GM12875 (cell line): ENCODE data around the gene OR2K2.

Source experiments
- H3K4me3 ChIP-seq: one replicate; pipeline ENCODE4 v1.5.1; 2011; ENCODE audit warnings: low read depth, low read length, control low read depth
- CTCF ChIP-seq: IDR thresholded peaks from 2 replicates; pipeline ENCODE4 v1.5.1; 2011; ENCODE audit warnings: low read depth, mild to moderate bottlenecking, control low read depth, inconsistent platforms, low read length, moderate library complexity, borderline replicate concordance; ENCODE audit not compliant: insufficient read depth

Gene OR2K2

GRCh38 chr9:111330124-111330523 is at the start of gene OR2K2:
OR2K2 (minus strand) TSS chr9:111330224; CDS start chr9:111328433, 1,791 bp downstream.
- TF ChIP-seq CTCF, result no peak
- no peak within 1 kb of the TSS for H3K4me3 ChIP-seq

GRCh38 chr9:111375817-111376564 is 46.0 kb upstream of the OR2K2 start:
- H3K4me3 ChIP-seq, result no peak overlapping the region
- TF ChIP-seq CTCF, result no peak

GRCh38 chr9:111375062-111375461 is 45.0 kb upstream of the OR2K2 start:
- no peak for TF ChIP-seq CTCF
- no peak overlapping the region for H3K4me3 ChIP-seq

GRCh38 chr9:111372297-111372696 is 42.3 kb upstream of the OR2K2 start:
- TF ChIP-seq CTCF, result no peak

GRCh38 chr9:111366978-111367377 is 37.0 kb upstream of the OR2K2 start:
- H3K4me3 ChIP-seq, result no peak overlapping the region
- TF ChIP-seq CTCF, result no peak

More at GRCh38 chr9:111372297-111372696, 42.3 kb upstream of the OR2K2 start:
- H3K4me3 ChIP-seq, result no peak overlapping the region

GRCh38 chr9:111362526-111362925 is 32.5 kb upstream of the OR2K2 start:
- TF ChIP-seq CTCF, result no peak
- H3K4me3 ChIP-seq, result no peak overlapping the region

GRCh38 chr9:111360881-111361280 is 30.9 kb upstream of the OR2K2 start:
- no peak overlapping the region for H3K4me3 ChIP-seq
- no peak for TF ChIP-seq CTCF
